HEK293 (cell line): ENCODE data around the gene ATP1A3.
A peak's percentile ranks its signal among the peaks of the same experiment; 100 is the strongest.

Experiments
- CTCF ChIA-PET: fragments of 350-600 bp; formaldehyde crosslinking; extraction: SDS; loops from one replicate; lab custom pipeline; 2021; ENCODE audit warnings: antibody characterized with exemption; lab: Yijun Ruan, JAX
- POLR2A ChIA-PET: fragments of 300-600 bp; formaldehyde crosslinking; extraction: SDS; loops from one replicate; lab custom pipeline; 2020; ENCODE audit warnings: antibody characterized with exemption, inconsistent platforms; lab: Yijun Ruan, JAX
- H3K27ac ChIP-seq: fragments of 200-500 bp; sonication (Bioruptor generic); 2 replicates; pipeline ENCODE4 v1.5.1; 2014; ENCODE audit warnings: low read depth, low read length, control low read depth, inconsistent platforms; ENCODE audit errors: extremely low read depth
- H3K36me3 ChIP-seq, 2 experiments: fragments of 200-500 bp in 1 of 2; sonication (Bioruptor generic) in 1 of 2; 1 replicate in 1 of 2; 2 replicates in 1 of 2; pipeline ENCODE4 v1.5.1; 2014 to 2017; ENCODE audit warnings: inconsistent platforms in 2 of 2, low read length in 2 of 2; ENCODE audit not compliant: control insufficient read depth in 2 of 2, insufficient read depth in 1 of 2
- H3K4me1 ChIP-seq: fragments of 200-500 bp; sonication (Bioruptor generic); 2 replicates; pipeline ENCODE4 v1.5.1; 2014; ENCODE audit warnings: mild to moderate bottlenecking, low read length, inconsistent platforms; ENCODE audit not compliant: control insufficient read depth, insufficient read depth
- H3K4me3 ChIP-seq: 2 replicates; pipeline ENCODE4 v1.5.1; 2011; ENCODE audit warnings: low read depth, mild to moderate bottlenecking, control low read depth, low read length, moderate library complexity
- H3K9me3 ChIP-seq: fragments of 200-500 bp; sonication (Bioruptor generic); 2 replicates; pipeline ENCODE4 v1.5.1; 2014; ENCODE audit warnings: low read depth, low read length, inconsistent platforms; ENCODE audit not compliant: control insufficient read depth, insufficient read depth
- BCL6B ChIP-seq: fragments of 450-650 bp; formaldehyde crosslinking; IDR thresholded peaks from 2 replicates; pipeline ENCODE4 v1.5.1; 2017; ENCODE audit warnings: missing biosample characterization, missing genetic modification characterization
- FEZF1 ChIP-seq: fragments of 450-650 bp; formaldehyde crosslinking; IDR thresholded peaks from 2 replicates; pipeline ENCODE4 v1.5.1; 2016; ENCODE audit warnings: missing biosample characterization, missing genetic modification characterization
- GLIS1 ChIP-seq: fragments of 450-650 bp; formaldehyde crosslinking; IDR thresholded peaks from 2 replicates; pipeline ENCODE4 v1.5.1; 2016; ENCODE audit warnings: missing biosample characterization, missing genetic modification characterization
- HOXD13 ChIP-seq: sonication (generic); formaldehyde crosslinking; IDR thresholded peaks from 2 replicates; pipeline ENCODE4 v1.8.0; 2022; ENCODE audit warnings: missing genetic modification reagents, borderline replicate concordance
- KLF16 ChIP-seq: fragments of 450-650 bp; formaldehyde crosslinking; IDR thresholded peaks from 2 replicates; pipeline ENCODE4 v1.5.1; 2017; ENCODE audit warnings: missing biosample characterization, missing genetic modification characterization
- KLF17 ChIP-seq: fragments of 450-650 bp; formaldehyde crosslinking; IDR thresholded peaks from 2 replicates; pipeline ENCODE4 v1.5.1; 2016; ENCODE audit warnings: missing biosample characterization, missing genetic modification characterization
- KLF9 ChIP-seq: fragments of 450-650 bp; formaldehyde crosslinking; IDR thresholded peaks from 2 replicates; pipeline ENCODE4 v1.5.1; 2016; ENCODE audit warnings: missing biosample characterization, missing genetic modification characterization, low read depth
- PRDM4 ChIP-seq: fragments of 450-650 bp; formaldehyde crosslinking; IDR thresholded peaks from 2 replicates; pipeline ENCODE4 v1.5.1; 2017; ENCODE audit warnings: missing biosample characterization, missing genetic modification characterization
- PRDM6 ChIP-seq: fragments of 450-650 bp; formaldehyde crosslinking; IDR thresholded peaks from 2 replicates; pipeline ENCODE4 v1.5.1; 2017; ENCODE audit warnings: missing biosample characterization, missing genetic modification characterization
- SP3 ChIP-seq: fragments of 450-650 bp; formaldehyde crosslinking; IDR thresholded peaks from 2 replicates; pipeline ENCODE4 v1.5.1; 2016; ENCODE audit warnings: missing biosample characterization, missing genetic modification characterization
- SP7 ChIP-seq: fragments of 450-650 bp; formaldehyde crosslinking; IDR thresholded peaks from 2 replicates; pipeline ENCODE4 v1.5.1; 2016; ENCODE audit warnings: missing biosample characterization, missing genetic modification characterization
- ZBTB10 ChIP-seq: fragments of 450-650 bp; formaldehyde crosslinking; IDR thresholded peaks from 2 replicates; pipeline ENCODE4 v1.5.1; 2016; ENCODE audit warnings: missing biosample characterization, missing genetic modification characterization
- ZBTB17 ChIP-seq: fragments of 450-650 bp; formaldehyde crosslinking; IDR thresholded peaks from 2 replicates; pipeline ENCODE4 v1.5.1; 2016; ENCODE audit warnings: missing biosample characterization, missing genetic modification characterization
- ZFHX2 ChIP-seq: fragments of 450-650 bp; formaldehyde crosslinking; conservative IDR thresholded peaks from 2 replicates; pipeline ENCODE4 v1.5.1; 2016; ENCODE audit warnings: missing biosample characterization, missing genetic modification characterization
- ZFP69B ChIP-seq: fragments of 450-650 bp; formaldehyde crosslinking; IDR thresholded peaks from 2 replicates; pipeline ENCODE4 v1.5.1; 2016; ENCODE audit warnings: missing biosample characterization, missing genetic modification characterization
- ZIC2 ChIP-seq: fragments of 450-650 bp; formaldehyde crosslinking; IDR thresholded peaks from 2 replicates; pipeline ENCODE4 v1.5.1; 2016; ENCODE audit warnings: missing biosample characterization, missing genetic modification characterization
- ZNF138 ChIP-seq: fragments of 450-650 bp; formaldehyde crosslinking; IDR thresholded peaks from 2 replicates; pipeline ENCODE4 v1.5.1; 2016; ENCODE audit warnings: missing biosample characterization, missing genetic modification characterization, borderline replicate concordance
- ZNF184 ChIP-seq: fragments of 450-650 bp; IDR thresholded peaks from 2 replicates; pipeline ENCODE4 v1.5.1; 2018; ENCODE audit warnings: missing biosample characterization, mild to moderate bottlenecking, missing genetic modification characterization
- ZNF2 ChIP-seq: fragments of 450-650 bp; formaldehyde crosslinking; IDR thresholded peaks from 2 replicates; pipeline ENCODE4 v1.5.1; 2016; ENCODE audit warnings: missing biosample characterization, missing genetic modification characterization
- ZNF335 ChIP-seq: fragments of 450-650 bp; formaldehyde crosslinking; conservative IDR thresholded peaks from 2 replicates; pipeline ENCODE4 v1.5.1; 2016; ENCODE audit warnings: missing biosample characterization, missing genetic modification characterization
- ZNF366 ChIP-seq: fragments of 450-650 bp; formaldehyde crosslinking; conservative IDR thresholded peaks from 2 replicates; pipeline ENCODE4 v1.5.1; 2016; ENCODE audit warnings: missing biosample characterization, missing genetic modification characterization
- ZNF391 ChIP-seq: fragments of 450-650 bp; formaldehyde crosslinking; IDR thresholded peaks from 2 replicates; pipeline ENCODE4 v1.5.1; 2016; ENCODE audit warnings: low read depth, missing biosample characterization, missing genetic modification characterization, borderline replicate concordance
- ZNF416 ChIP-seq: fragments of 450-650 bp; formaldehyde crosslinking; IDR thresholded peaks from 2 replicates; pipeline ENCODE4 v1.5.1; 2016; ENCODE audit warnings: missing biosample characterization, missing genetic modification characterization
- ZNF501 ChIP-seq: fragments of 450-650 bp; formaldehyde crosslinking; IDR thresholded peaks from 2 replicates; pipeline ENCODE4 v1.5.1; 2016; ENCODE audit warnings: missing biosample characterization, missing genetic modification characterization
- ZNF596 ChIP-seq: fragments of 450-650 bp; IDR thresholded peaks from 2 replicates; pipeline ENCODE4 v1.5.0; 2018; ENCODE audit warnings: missing biosample characterization, mild to moderate bottlenecking, missing genetic modification characterization, moderate library complexity
- ZNF629 ChIP-seq: fragments of 450-650 bp; formaldehyde crosslinking; IDR thresholded peaks from 2 replicates; pipeline ENCODE4 v1.5.1; 2017; ENCODE audit warnings: missing biosample characterization, missing genetic modification characterization
- ZNF830 ChIP-seq: fragments of 450-650 bp; IDR thresholded peaks from 2 replicates; pipeline ENCODE4 v1.5.0; 2018; ENCODE audit warnings: missing biosample characterization, missing genetic modification characterization, low read depth, mild to moderate bottlenecking, moderate library complexity
- ZSCAN30 ChIP-seq: fragments of 450-650 bp; IDR thresholded peaks from 2 replicates; pipeline ENCODE4 v1.5.1; 2018; ENCODE audit warnings: missing biosample characterization, mild to moderate bottlenecking, missing genetic modification characterization, moderate library complexity

ATP1A3 gene

DNA sequence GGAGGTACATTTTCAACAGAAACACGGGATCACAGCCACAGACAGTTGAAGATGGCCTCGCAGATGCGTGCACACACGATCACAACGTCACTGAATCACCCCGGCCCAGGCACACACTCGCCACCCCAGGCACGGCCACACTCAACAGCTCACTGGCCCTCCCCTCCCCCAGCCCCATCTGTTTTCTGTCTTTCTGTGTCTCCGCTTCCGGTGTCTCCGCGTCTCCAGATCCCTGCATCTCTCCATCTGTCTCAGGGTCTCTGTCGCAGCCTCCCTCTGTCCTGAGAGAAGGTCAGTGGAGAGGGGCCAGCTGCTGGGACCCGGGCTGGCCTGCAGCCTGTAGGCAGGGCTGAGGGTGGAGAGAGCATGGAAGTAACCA, 3.8 kb upstream of the ATP1A3 start (continued):
- TF ChIP-seq GLIS1 (tag by site-specific recombination) (no peak), ZNF184 (no peak), ZNF830 (no peak), BCL6B (tag by site-specific recombination) (no peak), ZNF416 (tag by site-specific recombination) (no peak), PRDM4 (no peak), ZNF2 (tag by site-specific recombination) (no peak)

- no peaks in the 10 kb centered on the region for H3K9me3 ChIP-seq
- H3K4me1 ChIP-seq = peaks cover 9% of the 10 kb centered on the region
- POLR2A ChIA-PET = interaction anchor here (0.5 to 0.9 kb wide), 3 partner anchors 26 to 179 kb away, joined by 3 read pairs; partner anchors contain the start of gene ZNF574
- no peak overlapping the region for H3K4me3 ChIP-seq
- no peak overlapping the region for H3K27ac ChIP-seq
- no peaks in the 10 kb centered on the region for H3K36me3 ChIP-seq
- CTCF ChIA-PET = interaction anchor here (0.6 to 2.5 kb wide), 11 partner anchors 8 to 290 kb away, joined by 3 to 23 read pairs (median 4); no protein-coding TSS in a partner anchor
- TF ChIP-seq ZBTB17 (tag by site-specific recombination) = peak; percentile 82
- peak; percentile 53 for TF ChIP-seq SP7 (tag by site-specific recombination)
- TF ChIP-seq FEZF1 (tag by site-specific recombination) = no peak
- peak; percentile 82 for TF ChIP-seq ZNF366 (tag by site-specific recombination)
- TF ChIP-seq ZNF138 = no peak
- TF ChIP-seq KLF17 (tag by site-specific recombination) = peak; percentile 79
- TF ChIP-seq KLF16 (tag by site-specific recombination) = peak; percentile 73
- TF ChIP-seq ZIC2 (tag by site-specific recombination) = no peak
- no peak for TF ChIP-seq PRDM6 (tag by site-specific recombination)
- peak; percentile 64 for TF ChIP-seq ZNF335
- TF ChIP-seq ZBTB10 (tag by site-specific recombination) = peak; percentile 16; the same call in 1 of the 2 replicates
- peak; percentile 19; the same call in 1 of the 2 replicates for TF ChIP-seq ZNF391 (tag by site-specific recombination)
- TF ChIP-seq ZNF501 (tag by site-specific recombination) = peak; percentile 43; the same call in 1 of the 2 replicates
- peak; percentile 21; the same call in 1 of the 2 replicates for TF ChIP-seq ZFP69B (tag by site-specific recombination)
- no peak; the same call in 1 of the 2 replicates for TF ChIP-seq ZNF629
- TF ChIP-seq SP3 = peak; percentile 50; the same call in 1 of the 2 replicates
- no peak for TF ChIP-seq HOXD13 (CRISPR knock-in tag)
- peak; percentile 80 for TF ChIP-seq ZFHX2
- TF ChIP-seq GLIS1 (tag by site-specific recombination) = peak; percentile 38
- TF ChIP-seq ZNF596 (tag by site-specific recombination) = peak; percentile 76
- peak; percentile 28; the same call in 1 of the 2 replicates for TF ChIP-seq ZSCAN30 (tag by site-specific recombination)
- peak; percentile 38; the same call in 1 of the 2 replicates for TF ChIP-seq KLF9 (tag by site-specific recombination)
Measured at GRCh38 chr19:41997121-41997850, 3.3 kb upstream of the ATP1A3 start.
